Smooth muscle cell (in vitro differentiated cells): Measurements from ENCODE around the gene EID1. TPM values are rescaled to one million over a fixed set of nuclear protein-coding genes. Genes with fewer than 3 reads are reported as not detected.

Experiments
- DNase-seq: peaks from one replicate; lab custom pipeline; 2025; ENCODE audit not compliant: unreplicated experiment; lab: John Stamatoyannopoulos, UW
- H2AFZ ChIP-seq: fragments of 200-600 bp; sonication (generic); 2 replicates; pipeline ENCODE4 v1.6.0; 2016; ENCODE audit warnings: antibody characterized with exemption, low read depth, mild to moderate bottlenecking
- H3F3A ChIP-seq: fragments of 200-600 bp; sonication (generic); 2 replicates; pipeline ENCODE4 v1.6.0; 2017; ENCODE audit warnings: antibody characterized with exemption, low read depth
- H3K27ac ChIP-seq: fragments of 200-600 bp; sonication (generic); 2 replicates; pipeline ENCODE4 v1.5.1; 2016; ENCODE audit warnings: low read depth, mild to moderate bottlenecking
- H3K27me3 ChIP-seq: fragments of 200-600 bp; sonication (generic); 2 replicates; pipeline ENCODE4 v1.6.1; 2016; ENCODE audit warnings: low read depth, mild to moderate bottlenecking
- H3K36me3 ChIP-seq: fragments of 200-600 bp; sonication (generic); 2 replicates; pipeline ENCODE4 v1.5.1; 2016; ENCODE audit warnings: low read depth
- H3K4me1 ChIP-seq: fragments of 200-600 bp; sonication (generic); 2 replicates; pipeline ENCODE4 v1.5.1; 2016; ENCODE audit warnings: low read depth
- H3K4me2 ChIP-seq: fragments of 200-600 bp; sonication (generic); 2 replicates; pipeline ENCODE4 v1.6.0; 2016; ENCODE audit warnings: mild to moderate bottlenecking
- H3K4me3 ChIP-seq: fragments of 200-600 bp; sonication (generic); 2 replicates; pipeline ENCODE4 v1.5.1; 2016; ENCODE audit warnings: mild to moderate bottlenecking
- H3K79me2 ChIP-seq: fragments of 200-600 bp; sonication (generic); 2 replicates; pipeline ENCODE4 v1.6.0; 2016; ENCODE audit warnings: low read depth, mild to moderate bottlenecking
- H3K9ac ChIP-seq: fragments of 200-600 bp; sonication (generic); 2 replicates; pipeline ENCODE4 v1.6.0; 2016; ENCODE audit warnings: low read depth
- H3K9me3 ChIP-seq: fragments of 200-600 bp; sonication (generic); replicated peaks from 2 replicates; pipeline ENCODE4 v1.5.1; 2016; ENCODE audit warnings: low read depth
- H4K20me1 ChIP-seq: fragments of 200-600 bp; sonication (generic); 2 replicates; pipeline ENCODE4 v1.6.0; 2016; ENCODE audit warnings: low read depth
- WGBS: methylation state at CpG from one replicate; pipeline ENCODE4 v1.1.7; 2016; ENCODE audit warnings: low lambda C conversion rate; 5-methylcytosine and 5-hydroxymethylcytosine counted together
- polyA plus RNA-seq: library from polyadenylated mRNA; unstranded; fragments of >200 nt; fragmentation: Nextera tagmentation; extraction: Ambion mirVana; gene quantifications from 2 replicates; pipeline ENCODE4 v1.2.1, GENCODE V29; 2016
- total RNA-seq: library from RNA; depleted of rRNA; stranded (reverse); fragments of >200 nt; gene quantifications from 2 replicates; pipeline ENCODE4 v1.2.3, GENCODE V29; 2014
- TF ChIP-seq, protein P1 (sequence below): fragments of 200-600 bp; sonication (generic); IDR thresholded peaks from 2 replicates; pipeline ENCODE4 v1.5.1; 2017; ENCODE audit warnings: borderline replicate concordance, mild to moderate bottlenecking, antibody characterized with exemption; ENCODE audit not compliant: insufficient read depth, poor library complexity, severe bottlenecking

Gene EID1
- total and polyA plus RNA-seq, 2 experiments from 2014 or later, result 216 to 316 TPM

DNA sequence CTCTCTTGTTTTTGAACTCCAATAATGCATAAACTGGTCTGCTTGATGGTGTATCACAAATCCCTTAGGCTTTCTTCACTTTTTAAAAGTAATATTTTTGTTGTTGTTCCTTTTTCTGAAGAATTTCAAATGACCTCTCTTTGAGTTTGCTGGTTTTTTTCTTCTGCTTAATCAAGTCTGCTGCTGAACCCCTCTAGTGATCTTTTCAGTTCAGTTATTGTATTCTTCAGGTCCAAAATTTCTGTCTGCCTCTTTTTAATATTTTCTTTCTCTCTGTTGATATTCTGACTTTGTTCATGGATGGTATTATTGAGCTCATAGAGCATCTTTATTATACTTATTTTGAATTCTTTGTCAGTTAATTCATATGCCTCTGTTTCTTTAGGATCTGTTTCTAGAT, 45.3 kb upstream of the EID1 start:
- no peak overlapping the region for H3K4me2 ChIP-seq
- H3K9me3 ChIP-seq, result no peaks in the 10 kb centered on the region
- TF ChIP-seq, protein P1, sequence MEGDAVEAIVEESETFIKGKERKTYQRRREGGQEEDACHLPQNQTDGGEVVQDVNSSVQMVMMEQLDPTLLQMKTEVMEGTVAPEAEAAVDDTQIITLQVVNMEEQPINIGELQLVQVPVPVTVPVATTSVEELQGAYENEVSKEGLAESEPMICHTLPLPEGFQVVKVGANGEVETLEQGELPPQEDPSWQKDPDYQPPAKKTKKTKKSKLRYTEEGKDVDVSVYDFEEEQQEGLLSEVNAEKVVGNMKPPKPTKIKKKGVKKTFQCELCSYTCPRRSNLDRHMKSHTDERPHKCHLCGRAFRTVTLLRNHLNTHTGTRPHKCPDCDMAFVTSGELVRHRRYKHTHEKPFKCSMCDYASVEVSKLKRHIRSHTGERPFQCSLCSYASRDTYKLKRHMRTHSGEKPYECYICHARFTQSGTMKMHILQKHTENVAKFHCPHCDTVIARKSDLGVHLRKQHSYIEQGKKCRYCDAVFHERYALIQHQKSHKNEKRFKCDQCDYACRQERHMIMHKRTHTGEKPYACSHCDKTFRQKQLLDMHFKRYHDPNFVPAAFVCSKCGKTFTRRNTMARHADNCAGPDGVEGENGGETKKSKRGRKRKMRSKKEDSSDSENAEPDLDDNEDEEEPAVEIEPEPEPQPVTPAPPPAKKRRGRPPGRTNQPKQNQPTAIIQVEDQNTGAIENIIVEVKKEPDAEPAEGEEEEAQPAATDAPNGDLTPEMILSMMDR, result no peak
- no peak overlapping the region for H3K4me3 ChIP-seq
- no peaks in the 10 kb centered on the region for H3K36me3 ChIP-seq
- no peaks in the 10 kb centered on the region for H3K79me2 ChIP-seq
- no peaks in the 10 kb centered on the region for H4K20me1 ChIP-seq
- no peak overlapping the region for H2AFZ ChIP-seq
- H3F3A ChIP-seq, result no peaks in the 10 kb centered on the region
- H3K9ac ChIP-seq, result no peak overlapping the region
- no peaks in the 10 kb centered on the region for H3K27me3 ChIP-seq
- DNase-seq, result no peak
- no peak overlapping the region for H3K27ac ChIP-seq
- H3K4me1 ChIP-seq, result no peaks in the 10 kb centered on the region

DNA sequence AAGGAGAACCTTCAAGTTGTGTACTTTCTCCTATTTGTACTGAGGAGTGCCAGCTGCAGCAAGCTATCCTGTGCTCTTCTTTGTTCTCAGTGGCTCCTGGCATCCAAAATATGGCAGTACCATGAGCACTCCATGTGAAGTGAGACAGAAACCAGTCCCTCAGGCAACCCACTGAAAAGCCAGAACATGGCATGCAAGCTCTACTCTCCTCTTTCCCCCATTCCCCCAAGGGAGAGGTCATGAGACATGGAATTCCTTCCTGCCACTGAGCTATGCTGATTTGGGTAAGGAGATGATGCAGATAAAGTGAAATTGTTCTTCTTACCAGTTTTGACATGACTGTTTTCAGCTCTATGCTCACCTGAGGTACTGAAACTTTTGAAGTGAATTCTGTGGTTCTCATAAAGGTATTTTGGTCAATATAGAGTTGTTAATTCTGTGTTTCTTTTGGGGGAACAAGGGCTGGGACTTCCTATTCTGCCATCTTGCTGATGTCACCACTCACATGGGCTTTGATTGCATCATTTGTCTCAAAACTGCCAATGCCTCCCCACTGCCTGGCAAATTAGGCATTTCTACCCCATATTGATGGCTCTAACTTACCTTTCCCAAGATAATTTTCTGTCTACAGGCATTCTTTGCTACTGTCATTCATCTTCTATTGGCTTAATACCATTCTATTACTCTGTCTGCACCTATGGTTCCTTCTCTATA, 44.3 kb upstream of the EID1 start:
- H3K9ac ChIP-seq, result no peak overlapping the region

DNA sequence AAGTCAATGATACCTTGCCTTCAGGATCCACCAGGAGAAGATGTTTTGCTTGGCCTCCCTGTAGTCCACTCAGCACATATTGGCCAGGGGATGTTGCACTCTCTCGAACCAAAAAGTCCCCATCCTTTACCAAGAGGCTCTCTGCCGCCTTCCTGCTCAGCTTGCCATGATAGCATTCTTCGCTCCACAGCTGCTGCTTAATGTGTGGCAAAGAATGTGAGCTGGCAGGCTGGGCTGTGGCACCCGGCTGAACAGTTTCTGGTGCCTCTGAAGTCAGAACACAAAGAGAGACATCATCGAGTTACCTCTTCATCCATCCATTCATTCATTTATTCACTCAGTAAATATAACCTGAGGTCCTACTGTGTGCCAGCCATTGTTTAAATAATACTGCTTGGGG, 43.2 kb upstream of the EID1 start:
- no peak for DNase-seq
- Histone ChIP-seq H3K9ac (no peak overlapping the region), H3K36me3 (no peaks in the 10 kb centered on the region), H3K27ac (no peak overlapping the region), H3K27me3 (no peaks in the 10 kb centered on the region), H3K4me1 (no peaks in the 10 kb centered on the region), H3K4me3 (no peak overlapping the region), H4K20me1 (no peaks in the 10 kb centered on the region), H3K79me2 (no peaks in the 10 kb centered on the region), H3K9me3 (no peaks in the 10 kb centered on the region), H2AFZ (no peak overlapping the region), H3K4me2 (no peak overlapping the region), H3F3A (no peaks in the 10 kb centered on the region)
- TF ChIP-seq, protein P1, result no peak
- 80% methylated on average over 5 of the region's 5 CpGs for WGBS

More for the DNA sequence above, 44.3 kb upstream of the EID1 start:
- no peak overlapping the region for H2AFZ ChIP-seq
- no peak overlapping the region for H3K4me2 ChIP-seq
- no peaks in the 10 kb centered on the region for H3K79me2 ChIP-seq
- no peaks in the 10 kb centered on the region for H3K9me3 ChIP-seq
- TF ChIP-seq, protein P1, result no peak
- H3K27me3 ChIP-seq, result no peaks in the 10 kb centered on the region
- no peaks in the 10 kb centered on the region for H3K36me3 ChIP-seq
- H3K4me1 ChIP-seq, result no peaks in the 10 kb centered on the region
- H3K27ac ChIP-seq, result no peak overlapping the region
- no peak for DNase-seq
- H3K4me3 ChIP-seq, result no peak overlapping the region
- no peaks in the 10 kb centered on the region for H3F3A ChIP-seq
- H4K20me1 ChIP-seq, result no peaks in the 10 kb centered on the region

DNA sequence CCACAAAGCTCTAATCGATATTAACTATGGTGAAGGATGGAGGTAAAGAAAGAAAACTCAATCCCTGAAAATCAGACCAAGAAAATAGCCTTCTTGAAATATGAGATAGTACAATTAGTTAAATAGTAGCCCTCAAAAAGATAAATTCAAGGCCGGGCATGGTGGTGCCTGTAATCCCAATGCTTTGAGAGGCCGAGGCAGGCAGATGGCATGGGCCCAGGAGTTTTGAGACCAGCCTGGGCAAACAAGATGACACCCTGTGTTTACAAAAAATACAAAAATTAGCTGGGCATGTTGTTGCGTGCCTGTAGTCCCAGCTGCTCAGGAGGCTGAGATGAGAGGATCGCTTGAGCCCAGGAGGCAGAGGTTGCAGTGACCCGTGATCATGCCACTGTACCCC, 35.4 kb upstream of the EID1 start:
- Histone ChIP-seq H3K9me3 (no peaks in the 10 kb centered on the region), H3F3A (no peaks in the 10 kb centered on the region), H4K20me1 (no peaks in the 10 kb centered on the region), H3K27ac (no peak overlapping the region), H3K4me1 (no peaks in the 10 kb centered on the region), H3K36me3 (no peaks in the 10 kb centered on the region), H3K9ac (no peak overlapping the region), H2AFZ (no peak overlapping the region), H3K79me2 (no peaks in the 10 kb centered on the region), H3K4me3 (no peak overlapping the region), H3K27me3 (no peaks in the 10 kb centered on the region), H3K4me2 (no peak overlapping the region)
- TF ChIP-seq, protein P1, result no peak
- no peak for DNase-seq
- 94% methylated on average over 6 of the region's 6 CpGs for WGBS
